ENCODE results near the gene DBNDD1. TPM values are rescaled to one million over a fixed set of nuclear protein-coding genes. Genes with fewer than 3 reads are reported as not detected.
A peak's percentile ranks its signal among the peaks of the same experiment; 100 is the strongest.

The DBNDD1 gene
- total and polyA plus RNA-seq, 2 donors (not counting 1 experiment from before 2014, with no cell fraction given) = 3.1 to 72.1 TPM

DNA sequence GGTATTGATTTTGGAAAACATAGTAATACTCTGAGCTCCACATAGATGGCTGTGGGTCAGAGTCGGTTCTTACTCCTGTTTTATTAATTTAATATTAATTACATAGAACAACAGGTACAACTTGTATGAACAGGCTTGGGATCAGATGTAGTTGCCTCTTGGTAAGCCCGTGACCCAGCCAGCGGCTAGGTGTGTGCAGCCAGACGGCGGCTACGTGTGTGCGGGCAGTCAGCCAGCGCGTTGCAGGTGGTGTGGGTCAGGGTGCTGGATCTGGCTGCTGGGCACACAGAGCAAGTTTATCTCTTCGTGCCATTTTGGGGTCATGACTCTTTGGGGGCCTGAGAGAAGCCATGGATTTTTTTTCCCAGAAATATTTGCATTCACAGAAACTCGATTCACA lies 30.3 kb downstream of the DBNDD1 start:
- TF ChIP-seq CTCF (IDR thresholded peaks at IDR 0.05) = no peak
- no peak for TF ChIP-seq EZH2 (IDR thresholded peaks at IDR 0.05; ENCODE audit: borderline replicate concordance, insufficient read depth, low read depth, low read length, poor library complexity, severe bottlenecking)
- no peak overlapping the region for H3K4me3 Mint-ChIP-seq
- DNase-seq = no peak
- ChIA-PET POLR2A (no interaction called here), CTCF (no interaction called here)
- ATAC-seq (ENCODE audit: low read depth) = no peak
- Histone ChIP-seq H3K9ac (ENCODE audit: low read length) (no peak overlapping the region), H3K27ac (ENCODE audit: low read length in 2 of 2) (no peak overlapping the region), H3K79me2 (ENCODE audit: control insufficient read depth, insufficient read depth, low read length) (peaks cover 2% of the 10 kb centered on the region), H3K4me2 (replicated peaks; ENCODE audit: low read depth, low read length, poor library complexity, severe bottlenecking) (no peak overlapping the region), H3K36me3 (replicated peaks in 1 of 2; ENCODE audit: control extremely low read depth in 1 of 2, control insufficient read depth in 1 of 2, extremely low read depth in 1 of 2, insufficient read depth in 2 of 2, low read length in 1 of 2) (peaks cover 5 to 71% of the 10 kb centered on the region in 2 experiments), H2AFZ (ENCODE audit: insufficient read depth, low read depth, low read length, poor library complexity, severe bottlenecking) (no peak overlapping the region), H3K27me3 (replicated peaks in 1 of 4; ENCODE audit: control extremely low read depth in 1 of 4, control insufficient read depth in 3 of 4, insufficient read depth in 4 of 4, low read length in 3 of 4) (no peaks in the 10 kb centered on the region), H3K4me3 (ENCODE audit: control extremely low read depth in 1 of 5, extremely low read depth in 1 of 5, insufficient read depth in 1 of 5, low read depth in 2 of 5, low read length in 4 of 5) (no peak overlapping the region), H3K4me1 (ENCODE audit: control insufficient read depth in 2 of 2, insufficient read depth in 2 of 2, low read length in 2 of 2) (peaks cover 15% of the 10 kb centered on the region in 2 donors), H4K20me1 (ENCODE audit: control insufficient read depth, insufficient read depth, low read length, poor library complexity, severe bottlenecking) (peaks cover 13% of the 10 kb centered on the region), H3K9me3 (ENCODE audit: control extremely low read depth in 1 of 3, control insufficient read depth in 2 of 3, insufficient read depth in 1 of 3, low read length in 2 of 3) (no peaks in the 10 kb centered on the region)
- H3K27me3 Mint-ChIP-seq = no peaks in the 10 kb centered on the region
- peaks cover 11% of the 10 kb centered on the region for H3K4me1 Mint-ChIP-seq
- intact Hi-C loops (cut with micrococcal nuclease) = no loop called here
- H3K27ac Mint-ChIP-seq = no peak overlapping the region
- H3K9me3 Mint-ChIP-seq (ENCODE audit: insufficient read depth) = no peaks in the 10 kb centered on the region
- 99% methylated on average over 10 of the region's 11 CpGs for WGBS (ENCODE audit: insufficient coverage)

GRCh38 chr16:89987169-89987568 lies 32.1 kb downstream of the DBNDD1 start:
- Histone ChIP-seq H3K4me2 (replicated peaks; ENCODE audit: low read depth, low read length, poor library complexity, severe bottlenecking) (peak overlapping the region; percentile 54), H3K79me2 (ENCODE audit: control insufficient read depth, insufficient read depth, low read length) (peaks cover 8% of the 10 kb centered on the region), H3K9ac (ENCODE audit: low read length) (no peak overlapping the region), H3K4me3 (ENCODE audit: control extremely low read depth in 1 of 5, extremely low read depth in 1 of 5, insufficient read depth in 1 of 5, low read depth in 2 of 5, low read length in 4 of 5) (peak overlapping the region in 1 of 5 experiments; percentile 19), H3K36me3 (replicated peaks in 1 of 2; ENCODE audit: control extremely low read depth in 1 of 2, control insufficient read depth in 1 of 2, extremely low read depth in 1 of 2, insufficient read depth in 2 of 2, low read length in 1 of 2) (peaks cover 6 to 69% of the 10 kb centered on the region in 2 experiments), H3K9me3 (ENCODE audit: control extremely low read depth in 1 of 3, control insufficient read depth in 2 of 3, insufficient read depth in 1 of 3, low read length in 2 of 3) (no peaks in the 10 kb centered on the region), H3K27ac (ENCODE audit: low read length in 2 of 2) (peak overlapping the region; percentile 11 to 61), H3K4me1 (ENCODE audit: control insufficient read depth in 2 of 2, insufficient read depth in 2 of 2, low read length in 2 of 2) (peaks cover 15% of the 10 kb centered on the region in 2 donors), H3K27me3 (replicated peaks in 1 of 4; ENCODE audit: control extremely low read depth in 1 of 4, control insufficient read depth in 3 of 4, insufficient read depth in 4 of 4, low read length in 3 of 4) (no peaks in the 10 kb centered on the region), H4K20me1 (ENCODE audit: control insufficient read depth, insufficient read depth, low read length, poor library complexity, severe bottlenecking) (peaks cover 13% of the 10 kb centered on the region), H2AFZ (ENCODE audit: insufficient read depth, low read depth, low read length, poor library complexity, severe bottlenecking) (peak overlapping the region; percentile 32)
- intact Hi-C loops (cut with micrococcal nuclease) = no loop called here
- Mint-ChIP-seq H3K27ac (peak overlapping the region; percentile 72), H3K27me3 (no peaks in the 10 kb centered on the region), H3K9me3 (ENCODE audit: insufficient read depth) (no peaks in the 10 kb centered on the region), H3K4me1 (peaks cover 11% of the 10 kb centered on the region), H3K4me3 (peak overlapping the region; percentile 51)
- ChIA-PET POLR2A (no interaction called here), CTCF (no interaction called here)
- DNase-seq = no peak
- no peak for TF ChIP-seq CTCF (IDR thresholded peaks at IDR 0.05)
- no peak for TF ChIP-seq EZH2 (IDR thresholded peaks at IDR 0.05; ENCODE audit: borderline replicate concordance, insufficient read depth, low read depth, low read length, poor library complexity, severe bottlenecking)
- no peak for ATAC-seq (ENCODE audit: low read depth)
- 100% methylated on average over 5 of the region's 7 CpGs for whole genome bisulfite sequencing (ENCODE audit: insufficient coverage)
